LNCaP clone FGC (cell line): ENCODE results near the gene CCR5.

ENCODE experiments used
- DNase-seq: peaks from one replicate; pipeline ENCODE4 v3.0.0-alpha.2; 2011; ENCODE audit warnings: low read depth
- H3K4me3 ChIP-seq: 2 replicates; pipeline ENCODE4 v1.5.1; 2011; ENCODE audit warnings: mild to moderate bottlenecking, low read depth, low read length, control low read depth
- CTCF ChIP-seq: IDR thresholded peaks from 2 replicates; pipeline ENCODE4 v1.5.1; 2012; ENCODE audit warnings: mild to moderate bottlenecking; ENCODE audit not compliant: control insufficient read depth, insufficient read depth; ENCODE audit errors: extremely low read depth

Gene CCR5

GRCh38 chr3:46337911-46338310 is 32.8 kb upstream of the CCR5 start:
- no peak overlapping the region for H3K4me3 ChIP-seq
- DNase-seq, result no peak
- no peak for TF ChIP-seq CTCF

- no peak overlapping the region for H3K4me3 ChIP-seq
- TF ChIP-seq CTCF, result no peak
- no peak for DNase-seq
Measured at GRCh38 chr3:46338840-46339239, 31.9 kb upstream of the CCR5 start.

GRCh38 chr3:46344476-46344875 is 26.3 kb upstream of the CCR5 start:
- H3K4me3 ChIP-seq, result no peak overlapping the region
- no peak for DNase-seq
- TF ChIP-seq CTCF, result no peak

- no peak overlapping the region for H3K4me3 ChIP-seq
- TF ChIP-seq CTCF, result no peak
- no peak for DNase-seq
Measured at GRCh38 chr3:46348823-46349482, 21.8 kb upstream of the CCR5 start.

GRCh38 chr3:46349484-46350261 is 21.1 kb upstream of the CCR5 start:
- H3K4me3 ChIP-seq, result no peak overlapping the region
- no peak for DNase-seq
- no peak for TF ChIP-seq CTCF

GRCh38 chr3:46350262-46350565 is 20.5 kb upstream of the CCR5 start:
- H3K4me3 ChIP-seq, result no peak overlapping the region
- no peak for DNase-seq
- no peak for TF ChIP-seq CTCF

- no peak for TF ChIP-seq CTCF
- H3K4me3 ChIP-seq, result no peak overlapping the region
- DNase-seq, result no peak
Measured at GRCh38 chr3:46351646-46352045, 19.1 kb upstream of the CCR5 start.
